ENCODE data around the gene CAMK1G.

The CAMK1G gene

DNA sequence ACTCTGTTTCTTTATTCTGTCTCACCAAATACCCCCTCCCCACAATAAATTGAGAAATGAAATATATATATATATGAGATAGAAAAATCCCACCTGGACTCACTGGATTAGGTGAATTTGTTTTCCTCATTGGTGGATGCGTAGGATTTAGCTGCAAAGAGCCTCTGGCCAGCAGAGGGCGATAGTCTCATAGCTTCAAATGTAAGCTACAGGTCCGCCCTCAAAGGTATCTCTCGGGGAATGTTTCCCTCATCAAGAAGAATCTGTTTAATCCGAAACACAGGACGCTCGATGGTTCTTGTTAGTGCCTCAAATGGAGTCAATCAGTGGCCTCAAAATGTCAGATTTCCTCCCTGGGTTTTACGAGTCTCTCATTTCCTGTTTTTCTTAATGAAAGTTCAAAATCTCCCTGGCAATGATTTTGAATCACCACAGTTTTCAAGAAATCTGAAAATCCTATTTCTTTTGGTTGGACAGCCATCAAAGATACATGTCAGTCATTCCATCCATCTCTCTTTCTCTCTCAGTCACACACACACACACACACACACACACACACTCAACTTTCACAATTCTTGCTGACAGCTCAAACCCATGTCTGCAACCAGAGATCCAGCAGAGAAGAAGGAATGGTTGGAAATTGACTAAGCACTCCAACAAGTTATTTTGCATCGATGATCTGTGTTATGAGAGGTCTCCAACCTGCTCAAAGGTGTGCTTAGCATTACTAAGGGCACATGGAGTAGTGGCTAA, 13.9 kb upstream of the CAMK1G start:
- TF ChIP-seq, protein P1, sequence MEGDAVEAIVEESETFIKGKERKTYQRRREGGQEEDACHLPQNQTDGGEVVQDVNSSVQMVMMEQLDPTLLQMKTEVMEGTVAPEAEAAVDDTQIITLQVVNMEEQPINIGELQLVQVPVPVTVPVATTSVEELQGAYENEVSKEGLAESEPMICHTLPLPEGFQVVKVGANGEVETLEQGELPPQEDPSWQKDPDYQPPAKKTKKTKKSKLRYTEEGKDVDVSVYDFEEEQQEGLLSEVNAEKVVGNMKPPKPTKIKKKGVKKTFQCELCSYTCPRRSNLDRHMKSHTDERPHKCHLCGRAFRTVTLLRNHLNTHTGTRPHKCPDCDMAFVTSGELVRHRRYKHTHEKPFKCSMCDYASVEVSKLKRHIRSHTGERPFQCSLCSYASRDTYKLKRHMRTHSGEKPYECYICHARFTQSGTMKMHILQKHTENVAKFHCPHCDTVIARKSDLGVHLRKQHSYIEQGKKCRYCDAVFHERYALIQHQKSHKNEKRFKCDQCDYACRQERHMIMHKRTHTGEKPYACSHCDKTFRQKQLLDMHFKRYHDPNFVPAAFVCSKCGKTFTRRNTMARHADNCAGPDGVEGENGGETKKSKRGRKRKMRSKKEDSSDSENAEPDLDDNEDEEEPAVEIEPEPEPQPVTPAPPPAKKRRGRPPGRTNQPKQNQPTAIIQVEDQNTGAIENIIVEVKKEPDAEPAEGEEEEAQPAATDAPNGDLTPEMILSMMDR (IDR thresholded peaks at IDR 0.05; ENCODE audit: insufficient read depth, low read length, missing control alignments), result peak; percentile 84
- DNase-seq (ENCODE audit: low read depth, low spot score), result peak; percentile 21
- ChIA-PET CTCF (interaction anchor here (0.6 to 18.0 kb wide), 35 partner anchors 9 to 363 kb away, joined by 3 to 318 read pairs (median 4); partner anchors contain the start of gene CAMK1G), POLR2A (interaction anchor here (0.6 kb wide), 1 partner anchor 58 kb away, joined by 3 read pairs; no protein-coding TSS in a partner anchor)
- H3K4me3 ChIP-seq (ENCODE audit: low read depth, low read length), result no peak overlapping the region

DNA sequence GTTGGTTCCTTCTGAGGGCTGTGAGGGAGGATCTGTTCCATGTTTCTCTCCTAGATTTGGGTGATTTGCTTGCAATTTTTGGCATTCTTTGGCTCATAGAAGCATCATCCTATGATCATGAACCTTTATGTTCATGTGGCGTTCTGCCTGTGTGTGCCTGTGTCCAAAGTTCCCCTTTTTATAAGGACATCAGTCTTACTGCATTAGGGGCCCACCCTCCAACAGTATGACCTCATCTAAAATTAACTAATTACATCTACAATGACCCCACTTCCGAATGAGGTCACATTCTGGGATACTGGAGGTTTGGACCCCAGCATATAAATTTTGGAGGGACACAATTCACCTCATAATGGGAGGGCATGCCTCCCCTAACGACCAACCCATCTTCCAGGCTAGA, 12.8 kb upstream of the CAMK1G start:
- ChIA-PET POLR2A (no interaction called here), CTCF (interaction anchor here (0.6 to 18.0 kb wide), 10 partner anchors 10 to 179 kb away, joined by 3 to 318 read pairs (median 8); partner anchors contain the start of genes CAMK1G and G0S2)
- no peak for DNase-seq (ENCODE audit: low read depth, low spot score)
- H3K4me3 ChIP-seq (ENCODE audit: low read depth, low read length), result no peak overlapping the region
- TF ChIP-seq, protein P1 (IDR thresholded peaks at IDR 0.05; ENCODE audit: insufficient read depth, low read length, missing control alignments), result no peak

DNA sequence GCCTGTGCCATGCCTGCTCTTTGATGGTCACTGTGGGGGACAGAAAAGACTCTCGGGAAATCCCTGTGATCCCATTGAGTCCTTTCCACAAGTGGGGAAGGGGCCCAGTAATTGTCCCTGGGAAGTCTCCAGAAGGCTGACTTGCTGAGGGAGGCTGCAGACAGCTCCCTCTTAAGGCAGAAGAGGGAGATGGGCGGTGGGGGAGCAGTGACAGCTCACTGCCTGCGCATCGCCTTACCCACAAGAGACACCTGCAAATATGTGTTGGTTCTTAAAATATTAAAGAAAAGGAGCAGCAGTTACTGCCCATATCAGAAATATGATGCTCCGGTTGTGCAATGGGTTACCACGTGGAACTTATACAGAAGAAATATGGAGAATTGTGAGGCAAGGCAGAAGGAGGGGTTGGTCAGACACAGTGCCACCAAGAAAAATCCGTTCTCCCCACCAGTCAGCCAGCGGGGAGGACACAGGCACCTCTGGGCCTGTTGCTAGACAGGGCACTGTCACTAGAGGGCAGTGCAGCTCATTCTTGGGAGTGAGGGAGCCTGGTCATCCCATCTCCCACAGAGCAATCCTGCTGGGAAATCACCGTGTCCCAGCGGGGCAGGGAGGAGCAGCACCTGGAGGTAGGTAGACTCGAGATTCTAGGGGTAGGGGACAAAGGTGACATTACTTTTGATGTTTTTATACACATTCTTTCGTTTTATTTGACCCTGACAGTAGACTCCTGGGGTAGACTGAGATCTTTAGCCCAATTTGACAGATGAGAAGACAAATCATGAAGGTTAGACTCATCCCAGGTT, 6.9 kb upstream of the CAMK1G start:
- TF ChIP-seq, protein P1 (IDR thresholded peaks at IDR 0.05; ENCODE audit: insufficient read depth, low read length, missing control alignments), result peak; percentile 96
- no peak for DNase-seq (ENCODE audit: low read depth, low spot score)
- no peak overlapping the region for H3K4me3 ChIP-seq (ENCODE audit: low read depth, low read length)
- CTCF ChIA-PET, result interaction anchor here (0.7 to 18.3 kb wide), 37 partner anchors 6 to 284 kb away, joined by 3 to 318 read pairs (median 6); partner anchors contain the start of genes CAMK1G, G0S2 and HSD11B1
- POLR2A ChIA-PET, result no interaction called here

DNA sequence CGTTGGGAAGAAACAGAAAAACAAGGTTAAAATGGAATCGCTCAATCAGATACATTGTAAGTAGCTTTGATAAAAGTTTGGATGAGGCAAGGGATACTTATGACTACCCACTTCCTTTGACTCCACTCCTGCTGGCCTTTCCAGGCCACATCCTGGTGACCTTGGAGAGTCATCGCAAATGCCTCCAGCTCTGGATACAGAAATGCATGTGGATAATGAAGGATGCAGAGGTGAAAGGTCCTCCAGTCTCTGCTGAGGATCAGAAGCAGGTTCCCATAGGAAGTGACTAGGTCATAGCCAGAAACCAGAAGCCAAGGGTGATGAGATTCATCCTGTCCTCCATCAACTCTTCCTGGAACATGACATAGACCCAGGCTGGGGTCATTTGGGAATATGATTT, 6.2 kb upstream of the CAMK1G start:
- DNase-seq (ENCODE audit: low read depth, low spot score), result no peak
- POLR2A ChIA-PET, result no interaction called here
- CTCF ChIA-PET, result interaction anchor here (0.7 to 18.3 kb wide), 30 partner anchors 6 to 273 kb away, joined by 3 to 318 read pairs (median 6); partner anchors contain the start of genes CAMK1G, G0S2 and HSD11B1
- TF ChIP-seq, protein P1 (IDR thresholded peaks at IDR 0.05; ENCODE audit: insufficient read depth, low read length, missing control alignments), result no peak
- H3K4me3 ChIP-seq (ENCODE audit: low read depth, low read length), result no peak overlapping the region

DNA sequence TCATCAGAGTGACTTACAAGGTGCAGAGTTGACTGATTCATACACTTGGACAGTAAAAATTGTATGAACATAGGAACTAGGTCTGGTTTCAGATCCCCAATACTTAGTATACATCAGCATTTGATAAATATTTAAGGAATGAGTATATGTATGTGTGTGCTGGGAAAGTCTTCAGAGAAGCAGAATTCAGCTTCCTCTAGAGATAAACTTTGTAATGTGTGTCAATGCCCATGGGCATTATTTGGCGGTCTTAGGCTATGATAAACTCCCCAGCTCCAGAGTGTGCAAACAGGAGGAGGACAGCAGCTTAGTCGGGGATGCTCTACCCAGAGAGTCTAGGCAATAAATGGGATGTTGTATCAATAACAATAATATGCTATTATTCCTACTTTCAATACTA, 2.9 kb upstream of the CAMK1G start:
- TF ChIP-seq, protein P1 (IDR thresholded peaks at IDR 0.05; ENCODE audit: insufficient read depth, low read length, missing control alignments), result no peak
- no peak for DNase-seq (ENCODE audit: low read depth, low spot score)
- CTCF ChIA-PET, result interaction anchor here (0.6 to 18.3 kb wide), 8 partner anchors 11 to 242 kb away, joined by 3 to 318 read pairs (median 20); no protein-coding TSS in a partner anchor
- H3K4me3 ChIP-seq (ENCODE audit: low read depth, low read length), result no peak overlapping the region
- POLR2A ChIA-PET, result no interaction called here
